ENCODE results near the gene DPH5. TPM values are rescaled to one million over a fixed set of nuclear protein-coding genes. Genes with fewer than 3 reads are reported as not detected.

DPH5 gene
- total and polyA plus RNA-seq, 2 of the 4 experiments (the other 2 are of a cell fraction), result 32.3 to 42.0 TPM

DNA sequence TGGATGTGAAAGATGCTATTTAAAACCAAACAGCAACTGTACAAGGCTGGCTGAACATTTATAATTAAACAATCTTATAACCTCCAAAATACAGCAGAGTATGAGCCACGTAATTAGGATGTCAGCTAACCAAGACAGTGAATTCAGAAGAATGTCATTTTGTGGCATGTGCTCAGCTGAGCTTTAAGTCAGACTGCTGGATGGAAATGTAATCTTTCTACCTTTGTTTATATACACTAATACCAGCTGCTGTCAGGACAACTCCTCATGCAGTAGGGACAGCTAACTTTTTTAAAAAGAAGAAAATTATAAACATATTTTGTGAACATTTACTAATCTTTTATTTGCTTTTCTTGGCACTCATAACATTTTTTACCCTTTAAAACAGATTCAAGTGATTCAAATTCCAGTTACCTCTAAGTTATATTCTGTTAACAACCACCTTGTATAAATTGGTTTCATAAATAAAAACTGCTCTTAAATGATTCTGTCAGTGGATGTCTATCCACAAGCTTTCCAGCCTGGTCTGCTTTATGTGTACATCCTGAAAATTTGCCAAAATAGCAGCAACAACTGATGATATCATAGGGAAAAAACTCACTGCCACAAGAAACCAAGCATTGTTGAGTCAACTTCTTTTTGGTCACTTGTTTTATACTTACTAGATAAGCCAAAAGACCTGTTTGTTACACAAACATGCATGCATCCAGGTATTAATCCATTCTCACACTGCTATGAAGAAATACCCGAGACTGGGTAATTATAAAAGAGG lies 36.1 kb downstream of the DPH5 start:
- DNase-seq (peak; percentile 94), ATAC-seq (ENCODE audit: low read depth) (peak; percentile 63)
- H3K4me1 ChIP-seq (ENCODE audit: control insufficient read depth, insufficient read depth, low read length), result peaks cover 8% of the 10 kb centered on the region
- H4K5ac ChIP-seq (ENCODE audit: low read depth, low read length), result no peak overlapping the region
- H2AK9ac ChIP-seq (replicated peaks; ENCODE audit: low read depth, low read length, poor library complexity), result no peak overlapping the region
- H3K9me3 ChIP-seq (ENCODE audit: control insufficient read depth, insufficient read depth, low read length), result no peaks in the 10 kb centered on the region
- no peak overlapping the region for H3K4me3 ChIP-seq (ENCODE audit: insufficient read depth, low read depth, low read length)
- H4K91ac ChIP-seq (ENCODE audit: insufficient read depth, low read depth, low read length), result no peak overlapping the region
- H3K4ac ChIP-seq (ENCODE audit: low read depth, low read length), result 0 out of 2 replicates have a peak overlapping the region, but pooled peaks have one; percentile 4
- no peak overlapping the region for H2BK20ac ChIP-seq (ENCODE audit: low read depth, low read length)
- peak overlapping the region; percentile 61; the same call in 1 of the 2 replicates for H3K27ac ChIP-seq (ENCODE audit: insufficient read depth, low read length)
- TF ChIP-seq BHLHE40 (IDR thresholded peaks at IDR 0.05; ENCODE audit: low read depth, low read length) (peak; percentile 76; the same call in 1 of the 2 replicates), CEBPB (IDR thresholded peaks at IDR 0.05; ENCODE audit: low read depth, low read length) (peak; percentile 53; the same call in 1 of the 2 replicates), NFE2L2 (IDR thresholded peaks at IDR 0.05; ENCODE audit: low read depth, low read length) (no peak), MXI1 (IDR thresholded peaks at IDR 0.05; ENCODE audit: borderline replicate concordance, low read depth, low read length) (0 out of 2 replicates have a peak, but pooled peaks have one; percentile 30), MAFK (IDR thresholded peaks at IDR 0.05; ENCODE audit: low read depth, low read length) (no peak; the same call in 1 of the 2 replicates), FOS (IDR thresholded peaks at IDR 0.05; ENCODE audit: low read depth, low read length) (0 out of 2 replicates have a peak, but pooled peaks have one; percentile 19), MAZ (IDR thresholded peaks at IDR 0.05; ENCODE audit: borderline replicate concordance, low read depth, low read length) (no peak)
- TF ChIP-seq, protein P1, sequence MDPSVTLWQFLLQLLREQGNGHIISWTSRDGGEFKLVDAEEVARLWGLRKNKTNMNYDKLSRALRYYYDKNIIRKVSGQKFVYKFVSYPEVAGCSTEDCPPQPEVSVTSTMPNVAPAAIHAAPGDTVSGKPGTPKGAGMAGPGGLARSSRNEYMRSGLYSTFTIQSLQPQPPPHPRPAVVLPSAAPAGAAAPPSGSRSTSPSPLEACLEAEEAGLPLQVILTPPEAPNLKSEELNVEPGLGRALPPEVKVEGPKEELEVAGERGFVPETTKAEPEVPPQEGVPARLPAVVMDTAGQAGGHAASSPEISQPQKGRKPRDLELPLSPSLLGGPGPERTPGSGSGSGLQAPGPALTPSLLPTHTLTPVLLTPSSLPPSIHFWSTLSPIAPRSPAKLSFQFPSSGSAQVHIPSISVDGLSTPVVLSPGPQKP (IDR thresholded peaks at IDR 0.05; ENCODE audit: borderline replicate concordance, low read depth, low read length), result no peak
- H3K56ac ChIP-seq (ENCODE audit: extremely low read depth, insufficient read depth, low read length), result no peak overlapping the region
- ChIA-PET POLR2A (ENCODE audit: unreplicated experiment) (no interaction called here), CTCF (interaction anchor here (1.1 to 2.1 kb wide), 4 partner anchors 12 to 320 kb away, joined by 3 to 6 read pairs (median 5); no protein-coding TSS in a partner anchor)
- peaks cover 0 to 6% of the 10 kb centered on the region in 2 experiments; a peak in 1 of 4 replicates for H3K79me1 ChIP-seq (ENCODE audit: low read depth in 1 of 2, low read length in 2 of 2)
- no peak overlapping the region for H2AK5ac ChIP-seq (ENCODE audit: low read depth, low read length)
- no peak overlapping the region for H3K23ac ChIP-seq (ENCODE audit: low read depth, low read length)
- no CpG with 5 or more reads among the region's 2 CpGs for WGBS, 2 experiments (ENCODE audit: extremely low coverage in 2 of 2, insufficient read length in 1 of 2)
- BruUV-seq (replicated peaks), result no TSS peak
- H3K36me3 ChIP-seq (ENCODE audit: control insufficient read depth, insufficient read depth, low read length), result no peaks in the 10 kb centered on the region
- no peak overlapping the region for H3K4me2 ChIP-seq (ENCODE audit: low read depth, low read length)
- H3K14ac ChIP-seq (replicated peaks; ENCODE audit: low read depth, low read length), result no peak overlapping the region
- H2BK5ac ChIP-seq (ENCODE audit: low read depth, low read length, poor library complexity, severe bottlenecking), result peak overlapping the region; percentile 67
- H3K9ac ChIP-seq (ENCODE audit: low read depth, low read length), result no peak overlapping the region
- H2AFZ ChIP-seq (replicated peaks; ENCODE audit: low read length, poor library complexity), result no peak overlapping the region
- no peak overlapping the region for H2BK120ac ChIP-seq (ENCODE audit: low read depth, low read length)
- in situ Hi-C loops (cut with MboI; ENCODE audit: low sequenced_read_pairs) (no loop called here), intact Hi-C loops (cut with micrococcal nuclease) (loop anchor here (1.0 kb wide), 1 partner anchor 247 kb away; no protein-coding TSS in a partner anchor), dilution Hi-C loops (cut with HindIII; ENCODE audit: low sequenced_read_pairs, unreplicated experiment) (no loop called here)
- no peaks in the 10 kb centered on the region for H3K27me3 ChIP-seq (ENCODE audit: control insufficient read depth, insufficient read depth, low read length)
- no peak overlapping the region for H2BK15ac ChIP-seq (ENCODE audit: low read depth, low read length)
- no peak overlapping the region; a peak in 1 of 4 replicates for H4K8ac ChIP-seq (ENCODE audit: low read depth in 2 of 2, low read length in 2 of 2)
- peak overlapping the region; percentile 30; the same call in 1 of the 2 replicates for H3K18ac ChIP-seq (ENCODE audit: low read depth, low read length)
- peaks cover 5% of the 10 kb centered on the region for H3K9me1 ChIP-seq (ENCODE audit: insufficient read depth, low read length)
- H4K20me1 ChIP-seq (ENCODE audit: insufficient read depth, low read length), result peaks cover 10% of the 10 kb centered on the region; the same call in 1 of the 2 replicates
